ENCODE results near the gene ADRA2C.

ADRA2C gene

DNA sequence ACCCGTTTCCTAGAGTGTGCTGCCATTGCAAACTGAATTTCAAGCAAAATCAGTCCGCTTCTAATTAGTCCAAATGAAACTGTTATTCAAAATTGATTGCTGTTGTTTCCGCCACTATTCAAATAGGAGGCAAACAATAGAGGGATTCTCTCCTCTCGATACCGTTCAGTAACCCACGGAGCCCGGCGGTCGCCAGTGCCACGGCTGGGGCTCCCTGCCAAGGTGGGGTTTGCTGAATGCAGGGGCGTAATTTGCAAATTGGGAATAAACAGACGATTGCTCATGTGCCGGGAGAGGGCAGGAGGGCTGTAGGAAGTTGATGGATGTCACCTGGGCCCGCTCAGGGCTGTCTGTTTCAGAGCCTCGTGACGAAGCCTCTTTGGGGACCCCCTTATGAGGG, 8.8 kb downstream of the ADRA2C start:
- no peak overlapping the region for H3K4me3 ChIP-seq (ENCODE audit: low read depth, low read length)

DNA sequence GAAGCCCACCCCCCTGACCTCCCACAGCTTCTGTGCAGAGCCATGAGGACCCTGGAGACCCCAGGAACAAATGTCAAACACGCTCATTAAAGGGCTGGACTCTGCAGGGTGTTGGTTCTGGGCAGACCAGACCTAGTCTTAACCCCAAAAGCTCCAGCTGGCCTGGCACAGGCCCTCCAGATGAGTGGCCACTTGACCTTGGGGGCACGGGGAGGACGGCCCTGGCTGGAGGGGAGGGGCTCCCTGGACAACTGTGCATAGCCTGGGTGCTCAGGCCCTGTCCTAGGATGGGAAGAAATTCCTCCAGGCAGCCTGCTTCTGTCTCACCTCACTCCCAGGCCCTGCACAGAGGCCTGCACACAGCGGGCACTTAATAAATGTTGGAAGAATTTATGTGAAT, 9.4 kb downstream of the ADRA2C start:
- H3K4me3 ChIP-seq (ENCODE audit: low read depth, low read length), result no peak overlapping the region

DNA sequence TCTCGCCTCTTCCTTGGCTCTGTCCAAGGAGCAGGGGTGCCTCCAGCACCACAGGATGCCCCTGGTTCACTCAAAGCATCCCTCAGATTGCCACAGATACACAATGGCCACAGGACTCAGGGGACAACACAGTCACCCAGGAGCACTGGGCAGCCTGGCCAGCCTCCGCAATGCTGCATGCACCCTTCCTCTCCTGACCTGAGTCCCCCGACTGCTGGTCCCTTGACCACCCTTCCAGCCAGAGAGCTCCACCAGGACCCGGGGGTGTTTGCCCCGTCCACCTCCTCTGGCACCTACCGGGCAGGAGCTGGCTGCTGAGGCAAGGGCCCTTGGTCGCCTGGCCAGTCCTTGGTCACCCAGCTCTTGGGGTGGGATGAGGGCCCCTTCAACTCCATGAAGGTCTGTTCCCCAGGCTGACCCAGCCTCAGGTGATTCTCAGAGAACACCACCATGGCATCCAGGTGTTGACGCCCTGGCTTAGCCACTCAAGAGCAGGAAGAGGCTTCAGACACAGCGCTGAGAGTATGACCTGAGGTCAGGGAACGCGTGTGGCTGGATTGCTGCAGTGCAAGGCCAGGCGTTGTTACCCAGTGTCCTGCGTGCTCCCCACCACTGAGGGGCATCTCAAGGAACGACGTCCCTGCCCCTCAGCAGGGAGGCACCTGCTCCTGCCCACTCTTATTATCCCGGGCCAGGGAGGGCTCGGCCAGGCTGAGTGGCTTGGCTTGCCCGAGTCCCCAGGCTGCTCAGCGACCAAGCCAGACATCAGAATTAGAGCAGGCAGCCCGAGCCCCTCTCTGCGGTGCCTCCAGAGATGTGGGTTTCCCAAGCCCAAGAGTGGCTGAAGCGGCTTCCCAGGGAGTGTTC, 10.2 kb downstream of the ADRA2C start:
- H3K4me3 ChIP-seq (ENCODE audit: low read depth, low read length), result no peak overlapping the region

DNA sequence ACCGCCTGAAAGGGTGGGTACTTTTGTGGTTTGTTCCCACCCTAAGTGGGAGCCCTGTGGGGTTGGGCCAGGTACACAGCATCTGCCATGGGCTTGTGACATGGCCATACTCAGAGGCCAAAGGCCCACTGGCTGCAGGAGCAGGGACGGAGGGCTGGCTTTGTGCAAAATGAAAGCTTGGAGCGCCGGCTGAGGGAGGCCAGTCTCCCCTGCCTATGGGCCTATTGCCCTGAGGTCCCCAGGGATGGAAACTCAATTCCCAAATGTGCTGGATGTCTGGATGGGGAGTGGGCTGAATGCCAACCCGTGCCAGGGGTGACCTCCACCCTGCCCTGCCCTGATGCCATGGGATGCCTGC, 10.8 kb downstream of the ADRA2C start:
- H3K4me3 ChIP-seq (ENCODE audit: low read depth, low read length), result no peak overlapping the region

DNA sequence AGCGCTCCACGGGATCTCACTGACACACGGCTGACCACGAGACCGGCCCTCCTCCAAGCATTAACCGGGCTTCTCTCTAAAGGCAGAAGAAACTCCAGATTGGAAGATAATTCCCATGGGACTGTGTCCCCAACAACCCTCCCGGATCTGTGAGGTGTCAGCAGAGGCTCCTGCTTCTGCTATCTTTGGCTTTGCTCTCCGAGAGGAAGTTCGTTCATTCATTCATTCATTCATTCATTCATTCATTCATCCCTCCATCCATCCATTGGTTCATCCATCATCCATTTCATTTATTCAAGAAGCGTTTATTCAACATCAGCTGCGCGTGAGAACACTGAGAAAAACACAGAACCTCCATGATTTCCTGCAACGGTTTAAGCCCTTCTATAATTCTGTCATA, 11.5 kb downstream of the ADRA2C start:
- no peak overlapping the region for H3K4me3 ChIP-seq (ENCODE audit: low read depth, low read length)

DNA sequence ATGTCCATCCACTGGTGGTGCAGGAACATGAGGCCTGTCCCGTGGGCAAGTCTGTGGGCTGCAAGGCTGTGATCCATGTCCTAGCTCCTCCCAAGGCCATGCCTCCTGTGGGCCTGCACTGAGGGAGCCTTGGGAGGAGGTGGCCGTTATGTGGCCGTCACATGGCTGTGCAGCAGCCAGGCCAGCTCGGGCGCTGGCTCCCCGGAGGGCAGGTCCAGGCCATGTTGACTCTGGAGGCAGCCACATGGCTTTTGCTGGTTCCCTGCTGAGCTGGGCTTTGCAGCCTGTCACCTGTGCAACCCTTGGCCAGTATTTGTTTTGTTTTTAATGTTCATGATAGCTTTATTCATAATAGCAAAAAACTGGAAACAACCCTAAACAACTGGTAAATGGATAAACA, 13.3 kb downstream of the ADRA2C start:
- no peak overlapping the region for H3K4me3 ChIP-seq (ENCODE audit: low read depth, low read length)

DNA sequence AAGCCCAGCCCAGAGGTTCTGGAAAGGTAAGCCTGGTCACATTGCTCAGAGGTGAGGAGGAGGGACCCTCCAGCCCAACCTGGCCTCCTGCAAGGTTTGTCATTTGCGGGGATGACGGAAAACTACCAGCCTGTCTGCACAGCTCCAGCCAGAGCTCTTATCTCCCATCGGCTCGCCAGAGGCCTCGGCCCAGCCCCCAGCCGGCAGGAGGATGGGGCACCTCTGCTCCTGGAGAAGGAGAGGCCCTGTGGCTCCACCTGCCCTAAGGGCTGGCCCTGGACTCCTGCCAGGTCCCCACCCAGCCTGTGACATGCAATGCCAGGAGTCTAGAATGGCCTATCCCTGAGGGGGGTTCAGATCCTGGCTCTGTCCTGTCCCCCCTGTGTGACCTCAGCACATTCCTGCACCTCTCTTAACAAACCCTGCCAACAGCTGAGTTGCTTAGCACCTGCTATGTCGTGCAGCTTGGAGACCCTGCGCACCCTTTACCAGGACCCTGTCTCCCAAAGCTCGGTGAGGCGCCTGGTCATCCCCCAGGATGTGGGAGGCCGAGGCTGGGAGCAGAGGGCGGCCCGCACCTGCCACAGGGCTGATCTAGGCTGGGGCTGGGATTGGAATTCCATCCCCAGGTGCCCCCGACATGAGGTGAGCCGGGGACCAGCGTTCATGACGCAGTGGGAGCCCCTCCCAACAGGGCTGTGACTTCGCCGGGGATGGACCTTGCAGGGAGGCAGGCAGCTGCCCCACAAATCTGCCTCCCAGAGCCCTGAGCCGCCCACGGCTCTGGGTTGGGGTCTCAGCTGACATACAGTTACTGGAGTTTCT, 14.4 kb downstream of the ADRA2C start:
- no peak overlapping the region for H3K4me3 ChIP-seq (ENCODE audit: low read depth, low read length)

DNA sequence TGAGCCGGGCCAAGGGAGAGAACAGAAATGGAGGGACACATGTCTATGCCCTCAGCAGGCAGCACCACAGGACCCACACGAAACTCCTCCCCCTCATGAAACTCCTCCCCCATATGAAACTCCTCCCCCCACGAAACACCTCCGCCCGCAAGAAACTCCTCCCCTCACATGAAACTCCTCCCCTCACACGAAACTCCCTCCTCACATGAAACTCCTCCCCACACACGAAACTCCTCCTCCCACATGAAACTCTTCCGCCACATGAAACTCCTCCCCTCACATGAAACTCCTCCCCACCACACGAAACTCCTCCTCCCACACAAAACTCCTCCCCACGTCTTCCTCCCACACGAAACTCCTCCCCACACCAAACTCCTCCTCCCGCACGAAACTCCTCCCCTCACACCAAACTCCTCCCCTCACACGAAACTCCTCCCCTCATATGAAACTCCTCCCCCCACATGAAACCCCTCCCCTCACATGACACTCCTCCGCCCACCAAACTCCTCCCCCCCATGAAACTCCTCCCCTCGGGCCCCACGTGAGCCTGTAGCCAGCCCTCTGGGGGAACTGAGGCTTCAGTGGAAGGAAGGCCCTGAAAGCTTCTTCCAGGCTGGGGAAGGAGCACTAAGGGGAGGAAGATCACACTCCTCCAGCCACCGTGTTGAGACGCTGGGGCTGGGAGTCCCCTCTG, 15.2 kb downstream of the ADRA2C start:
- H3K4me3 ChIP-seq (ENCODE audit: low read depth, low read length), result no peak overlapping the region

DNA sequence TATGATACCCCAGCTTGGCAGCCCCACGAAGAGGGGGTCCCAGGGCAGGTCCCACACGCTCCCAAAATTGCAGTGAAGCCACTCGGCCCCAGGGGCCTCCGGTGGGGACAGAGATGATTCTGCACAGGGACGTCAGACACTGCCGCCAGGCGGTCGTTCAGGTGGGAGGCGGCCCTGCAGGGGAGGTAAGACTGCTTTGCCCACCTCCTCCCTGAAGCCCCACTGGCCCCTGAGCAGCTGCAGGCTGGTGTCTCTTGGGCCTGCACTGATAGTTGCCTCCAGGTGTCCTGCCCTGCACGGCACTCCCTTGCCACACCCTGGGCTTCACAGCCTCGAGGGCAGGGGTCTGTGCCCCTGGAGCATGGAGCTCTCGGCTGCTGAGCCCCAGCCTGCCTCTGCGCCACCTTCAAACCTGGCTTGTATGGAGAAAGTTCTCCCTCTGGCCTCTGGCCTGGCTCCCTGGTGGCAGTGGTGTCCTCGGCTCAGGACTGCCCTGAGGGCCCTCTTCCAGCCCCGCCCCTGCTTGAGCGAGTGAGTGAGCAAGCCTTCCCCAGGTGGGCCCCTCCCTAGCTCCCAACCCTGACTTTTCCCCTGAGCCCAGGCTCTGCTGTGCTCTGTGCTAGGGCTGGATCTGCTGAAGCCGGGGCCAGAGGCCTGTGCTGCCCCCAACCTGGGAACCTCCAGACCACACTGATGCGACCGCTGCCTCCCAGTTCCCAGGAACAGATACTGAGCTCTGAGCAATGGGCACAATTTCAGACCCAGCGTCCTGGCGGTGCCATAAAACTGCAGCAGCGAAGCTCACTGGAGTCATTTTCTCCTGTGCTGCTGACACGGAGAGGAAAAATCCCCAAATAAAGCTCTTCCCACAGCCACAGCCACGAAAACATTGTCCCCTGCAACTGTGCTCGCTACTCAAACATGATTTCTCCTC, 16.1 kb downstream of the ADRA2C start:
- no peak overlapping the region for H3K4me3 ChIP-seq (ENCODE audit: low read depth, low read length)

DNA sequence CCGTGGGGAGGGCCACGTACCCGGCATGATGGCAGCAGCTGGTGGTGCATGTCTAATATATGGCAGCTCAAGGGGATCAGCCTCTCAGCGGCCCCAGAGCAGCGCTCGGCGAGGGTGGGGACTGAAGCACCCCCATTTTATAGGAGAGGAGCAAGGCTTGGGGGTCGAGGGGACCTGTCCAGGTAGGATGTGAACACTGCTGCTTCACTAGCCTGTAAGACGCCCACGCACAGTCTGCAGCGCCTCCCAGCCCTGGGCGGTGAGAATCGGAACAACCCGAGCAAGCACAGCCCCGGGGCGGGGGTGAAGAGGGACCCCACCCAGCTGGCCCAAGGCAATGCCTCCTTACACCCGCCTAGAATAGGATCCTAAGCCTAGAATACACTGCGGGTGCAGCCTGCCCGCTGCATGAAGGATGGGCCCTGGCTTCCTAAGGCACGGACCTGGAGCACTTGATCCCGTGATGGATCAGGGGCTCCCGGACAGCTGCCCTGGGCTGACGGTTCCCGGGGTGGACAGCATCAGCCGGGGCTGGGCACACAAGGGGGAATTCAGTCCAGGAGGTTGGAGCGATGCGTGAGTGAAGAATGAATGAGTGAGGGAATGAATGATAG, 17.6 kb downstream of the ADRA2C start:
- no peak overlapping the region for H3K4me3 ChIP-seq (ENCODE audit: low read depth, low read length)

DNA sequence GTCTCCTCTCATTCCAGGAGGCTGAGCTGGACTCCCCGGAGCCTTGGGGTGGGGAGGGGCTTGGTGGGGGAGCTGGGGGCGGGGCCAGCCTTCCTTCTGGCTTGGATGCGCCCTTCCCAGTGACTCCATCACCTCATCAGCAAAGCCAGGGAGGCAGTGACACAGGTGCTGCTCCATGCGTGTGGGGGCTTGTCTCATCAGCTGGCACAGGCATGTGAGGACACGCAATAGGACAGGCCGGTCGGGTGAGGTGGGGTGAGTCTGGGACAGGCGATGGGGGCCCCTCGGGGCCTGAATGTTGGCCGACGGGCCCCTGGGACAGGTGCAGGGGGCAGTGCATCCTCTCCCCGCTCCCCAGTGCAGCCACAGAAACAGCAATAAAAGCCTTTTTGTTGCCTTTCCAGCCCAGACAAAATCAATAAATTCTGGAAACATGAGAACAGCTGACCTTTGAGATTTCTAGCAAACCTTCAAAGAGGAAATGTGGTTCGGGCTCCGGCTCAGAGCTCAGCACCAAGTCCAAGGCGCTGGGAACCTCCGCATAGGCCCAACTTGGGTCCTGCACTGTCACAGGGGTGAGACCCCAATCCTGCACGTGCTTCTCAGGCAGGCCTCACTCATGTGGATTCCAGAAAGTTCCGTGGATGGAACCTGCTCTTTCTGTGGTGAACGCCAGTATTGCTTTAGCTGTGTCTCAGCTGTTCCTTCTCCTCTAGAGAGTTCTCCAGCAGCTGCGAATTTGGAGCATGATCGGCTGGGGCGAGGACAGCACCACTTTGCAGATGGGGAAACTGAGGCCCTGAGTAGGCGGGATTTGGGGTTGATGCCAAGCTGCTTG, 18.5 kb downstream of the ADRA2C start:
- H3K4me3 ChIP-seq (ENCODE audit: low read depth, low read length), result no peak overlapping the region

DNA sequence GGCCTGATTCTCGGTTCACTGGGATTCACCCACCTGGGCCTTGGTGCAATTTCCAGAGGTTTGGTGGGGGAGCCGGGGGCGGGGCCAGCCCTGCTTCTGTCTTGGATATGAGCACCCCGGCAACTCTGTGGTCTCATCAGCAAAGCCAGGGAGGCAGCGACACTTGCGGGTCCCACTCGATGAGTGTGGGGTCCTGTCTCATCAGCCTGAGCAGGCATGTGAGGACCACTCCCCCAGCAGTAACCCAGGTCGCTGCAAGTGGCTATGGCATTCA, 19.0 kb downstream of the ADRA2C start:
- H3K4me3 ChIP-seq (ENCODE audit: low read depth, low read length), result no peak overlapping the region

DNA sequence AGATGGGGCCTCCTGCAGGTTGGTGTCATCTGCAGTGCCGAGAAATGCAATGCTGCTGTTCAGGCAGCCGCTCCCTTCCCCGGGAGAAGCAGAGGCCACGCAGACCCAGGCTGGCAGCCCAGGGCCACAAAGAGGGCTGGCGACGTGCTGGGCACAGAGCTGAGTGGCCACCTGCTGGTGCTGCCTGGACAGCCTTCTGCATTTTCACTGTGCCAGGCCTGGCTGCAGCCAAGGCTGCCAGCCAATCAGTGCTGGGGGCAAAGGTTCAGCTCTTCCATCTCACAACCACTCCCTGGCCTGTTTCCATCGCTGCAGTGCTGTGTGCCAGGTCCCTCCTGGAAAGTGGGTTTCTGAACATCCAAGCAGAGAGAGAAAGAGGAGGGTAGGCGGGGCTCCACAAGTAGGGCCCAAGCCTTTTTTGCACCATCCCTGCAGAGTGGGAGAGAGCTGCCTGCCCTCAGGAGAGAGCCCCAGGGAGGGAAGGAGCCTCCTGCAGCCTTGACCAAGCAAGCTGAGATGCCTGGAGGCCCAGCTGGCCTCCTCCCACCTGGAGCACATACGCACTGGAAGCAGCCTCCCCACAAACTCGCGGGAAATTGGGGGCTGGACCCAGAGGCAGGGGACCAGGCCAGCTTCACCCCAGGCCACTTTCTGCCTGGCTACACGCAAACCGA, 20.1 kb downstream of the ADRA2C start:
- no peak overlapping the region for H3K4me3 ChIP-seq (ENCODE audit: low read depth, low read length)

DNA sequence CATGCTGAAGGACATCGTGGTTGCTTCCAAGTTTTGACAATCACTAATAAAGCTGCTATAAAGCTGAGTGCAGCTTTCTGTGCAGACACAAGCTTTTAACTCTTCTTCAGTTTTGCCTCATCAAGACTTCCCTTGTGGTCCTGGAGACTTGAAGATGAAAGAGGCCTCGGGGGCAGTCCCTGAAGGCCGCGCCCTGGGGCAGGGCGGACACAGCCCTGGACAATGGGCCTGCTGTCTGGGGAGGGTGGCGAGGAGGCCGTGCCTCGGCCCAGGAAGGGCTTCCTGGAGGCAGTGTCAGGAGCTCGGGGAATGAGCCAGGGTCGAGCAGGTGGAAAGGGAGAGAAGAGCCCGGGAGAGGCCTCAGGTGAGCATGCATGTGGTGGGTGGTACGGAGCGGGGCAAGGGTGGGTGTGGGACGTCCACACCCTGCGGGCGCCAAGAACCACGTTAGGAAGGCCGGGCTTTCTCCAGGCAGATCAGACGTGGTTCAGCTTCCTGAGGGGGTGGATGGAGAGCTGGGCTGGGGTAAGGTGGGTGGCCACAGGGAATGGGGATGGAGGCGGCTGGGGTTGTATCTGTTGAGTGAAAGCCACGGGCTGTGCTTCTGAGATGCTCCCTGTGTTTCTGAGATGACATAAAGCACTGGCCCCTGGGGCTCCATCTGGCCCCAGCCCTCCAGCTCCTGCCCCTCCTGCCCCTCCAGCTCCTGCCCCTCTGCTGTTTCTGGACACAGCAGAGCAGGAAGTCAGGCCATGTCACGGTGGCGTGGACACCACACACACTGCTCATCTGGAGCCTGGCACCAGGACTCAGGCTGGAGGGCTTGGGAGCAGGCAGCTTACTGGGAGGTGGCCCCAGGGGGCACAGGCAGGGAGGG, 21.5 kb downstream of the ADRA2C start:
- H3K4me3 ChIP-seq (ENCODE audit: low read depth, low read length), result no peak overlapping the region

DNA sequence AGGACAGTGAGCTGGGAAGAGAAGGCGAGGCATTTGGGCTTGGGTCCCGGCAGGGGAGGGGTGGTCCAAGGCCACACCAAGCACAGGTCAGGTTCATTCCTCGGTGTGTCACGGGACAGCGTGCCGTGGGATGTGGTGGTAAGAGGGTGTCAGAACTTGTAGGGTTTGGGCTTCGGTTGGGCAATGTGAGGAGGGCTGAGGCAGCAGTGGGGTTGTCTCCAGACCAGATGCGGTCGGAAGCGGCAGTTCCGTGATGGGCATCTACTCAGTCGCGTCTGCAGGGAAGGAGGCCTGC, 22.1 kb downstream of the ADRA2C start:
- H3K4me3 ChIP-seq (ENCODE audit: low read depth, low read length), result no peak overlapping the region

DNA sequence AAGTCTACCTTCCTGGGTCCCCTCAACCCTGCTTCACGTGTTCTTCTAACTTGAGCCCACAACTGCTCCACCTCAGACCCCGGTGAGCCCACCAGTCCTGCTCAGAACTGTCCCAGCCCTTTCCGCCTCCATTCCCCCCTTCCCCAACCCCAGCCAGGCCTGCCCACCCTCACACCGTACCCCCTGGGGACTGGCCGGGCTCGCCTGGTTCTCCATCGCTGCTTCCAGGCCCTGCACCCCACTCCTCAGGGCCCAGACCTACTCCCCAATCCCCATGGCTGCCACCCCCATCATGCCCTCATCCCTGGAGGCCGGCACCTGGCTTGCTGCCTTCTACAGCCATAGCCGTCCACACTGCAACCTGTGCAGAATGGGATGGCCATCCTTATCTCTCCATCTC, 23.4 kb downstream of the ADRA2C start:
- H3K4me3 ChIP-seq (ENCODE audit: low read depth, low read length), result no peak overlapping the region

DNA sequence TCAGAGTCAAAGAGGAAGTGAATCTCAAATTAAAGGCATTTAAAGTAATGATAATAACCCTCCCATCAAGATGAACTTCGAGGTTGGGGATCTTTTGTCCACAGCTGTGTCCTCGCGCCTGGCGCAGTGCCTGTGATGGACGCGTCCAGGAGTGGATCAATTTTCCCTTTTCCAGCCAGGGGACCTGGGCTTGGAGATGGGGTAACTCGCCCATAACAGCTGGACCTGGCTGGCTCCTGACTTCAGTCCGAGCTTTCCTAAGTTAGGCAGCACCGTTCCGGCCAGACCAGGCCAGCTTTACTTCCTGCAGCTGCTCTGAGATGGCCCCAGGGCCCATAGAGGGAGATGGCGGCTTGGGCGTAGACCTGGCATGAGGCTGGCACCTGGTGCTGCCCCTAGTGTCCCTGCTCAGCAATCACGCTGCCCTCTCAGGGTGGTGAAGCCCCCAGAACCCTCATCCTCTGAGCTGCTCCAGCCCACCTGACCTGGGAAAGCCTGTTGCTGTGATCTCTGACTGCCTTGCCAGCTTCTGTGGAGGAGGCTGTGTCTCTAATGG, 23.9 kb downstream of the ADRA2C start:
- H3K4me3 ChIP-seq (ENCODE audit: low read depth, low read length), result no peak overlapping the region

DNA sequence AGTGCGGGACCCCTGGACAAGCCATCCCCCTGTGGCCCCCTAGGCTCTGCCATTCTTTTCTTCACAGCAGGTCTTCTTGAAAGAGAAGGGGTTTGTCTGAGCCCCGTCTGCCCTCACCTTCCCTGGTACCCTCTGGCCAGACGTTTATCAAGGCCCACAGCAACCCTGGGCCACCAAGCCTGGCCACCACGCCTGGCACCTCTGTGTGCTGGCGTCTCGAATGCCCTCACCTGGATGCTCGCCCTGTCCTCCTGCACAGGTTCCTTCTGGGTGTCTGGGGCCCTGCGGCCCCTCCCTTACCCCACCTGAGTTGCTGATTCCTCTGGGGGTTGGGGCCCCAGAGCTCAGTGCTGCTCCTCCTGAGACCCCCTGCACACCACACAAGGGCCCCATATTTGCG, 25.1 kb downstream of the ADRA2C start:
- no peak overlapping the region for H3K4me3 ChIP-seq (ENCODE audit: low read depth, low read length)
